ENCODE measurements around the gene HSD3B7.

Gene HSD3B7

DNA sequence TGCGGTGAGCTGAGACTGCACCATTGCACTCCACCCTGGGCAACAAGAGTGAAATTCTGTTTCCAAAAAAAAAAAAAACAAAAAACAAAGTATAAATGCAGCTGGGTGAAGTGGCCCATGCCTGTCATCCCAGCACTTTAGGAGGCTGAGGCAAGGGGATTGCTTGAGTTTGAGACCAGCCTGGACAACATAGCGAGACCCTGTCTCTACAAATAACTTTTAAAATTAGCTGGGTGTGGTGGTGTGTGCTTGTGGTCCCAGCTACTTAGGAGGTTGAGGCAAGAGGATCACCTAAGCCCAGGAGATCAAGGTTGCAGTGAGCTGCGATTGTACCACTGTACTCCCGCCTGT is 38.2 kb downstream of the HSD3B7 start:
- no peak for ATAC-seq
- no peak for DNase-seq

DNA sequence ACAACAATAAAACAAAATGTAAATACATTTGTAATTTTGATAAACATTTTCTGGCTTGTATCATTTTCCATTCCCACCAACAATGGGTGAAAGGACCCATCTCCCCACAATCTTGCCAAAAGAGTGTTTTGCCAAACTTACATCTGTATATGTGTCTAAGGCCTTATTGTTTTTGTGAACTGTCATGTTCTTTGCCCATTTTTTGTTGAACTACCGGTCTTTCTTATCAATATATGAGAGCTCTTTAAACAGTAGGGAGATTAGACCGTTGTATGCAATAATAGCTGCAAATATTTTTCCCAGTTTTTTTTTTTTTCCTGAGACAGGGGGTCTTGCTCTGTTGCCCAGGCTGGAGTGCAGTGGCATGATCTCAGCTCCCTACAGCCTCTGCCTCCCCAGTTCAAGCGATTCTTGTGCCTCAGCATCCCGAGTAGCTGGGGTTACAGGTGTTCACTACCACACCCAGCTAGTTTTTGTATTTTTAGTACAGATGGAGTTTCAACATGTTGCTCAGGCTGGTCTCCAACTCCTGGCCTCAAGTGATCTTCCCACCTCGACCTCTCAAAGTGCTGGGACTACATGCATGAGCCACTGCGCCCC is 38.7 kb downstream of the HSD3B7 start:
- ATAC-seq (no peak), DNase-seq (no peak)

DNA sequence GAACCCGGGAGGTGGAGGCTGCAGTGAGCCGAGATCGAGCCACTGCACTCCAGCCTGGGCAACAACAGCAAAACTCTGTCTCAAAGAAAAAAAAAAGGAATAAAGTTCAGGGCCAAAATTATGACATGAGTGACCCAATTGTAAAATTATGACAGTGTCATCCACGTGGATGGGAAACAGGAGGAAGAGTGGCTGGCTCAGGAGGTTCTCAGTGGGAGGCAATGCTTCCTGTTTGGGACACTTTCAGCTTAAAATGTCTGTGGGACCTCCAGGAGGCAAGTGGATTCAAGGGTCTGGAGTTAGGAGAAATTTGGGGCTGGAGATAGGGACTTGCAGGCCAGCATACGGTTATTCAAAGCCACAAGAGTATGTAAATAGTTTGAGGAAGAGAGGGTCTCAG is 40.3 kb downstream of the HSD3B7 start:
- ATAC-seq (no peak), DNase-seq (no peak)

DNA sequence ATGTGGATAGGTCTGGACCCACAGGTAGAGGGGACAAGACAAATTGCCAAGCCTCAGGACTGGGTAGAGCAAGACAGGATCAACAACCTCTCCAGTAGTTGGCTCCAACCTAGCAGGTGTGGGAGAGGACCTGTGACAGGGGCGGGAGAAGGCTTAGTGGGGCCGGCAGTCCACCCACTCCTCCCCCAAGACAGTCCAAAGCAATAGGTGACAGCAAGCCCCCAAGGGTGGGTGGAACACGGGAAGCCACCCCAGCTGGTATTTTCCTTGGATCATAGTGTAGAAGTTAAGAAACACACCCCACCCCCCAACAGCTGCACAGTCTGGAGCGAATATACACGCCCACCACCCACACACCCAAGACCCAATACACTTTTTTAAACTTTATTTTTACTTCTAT is 44.3 kb downstream of the HSD3B7 start:
- ATAC-seq (no peak), DNase-seq (no peak)

DNA sequence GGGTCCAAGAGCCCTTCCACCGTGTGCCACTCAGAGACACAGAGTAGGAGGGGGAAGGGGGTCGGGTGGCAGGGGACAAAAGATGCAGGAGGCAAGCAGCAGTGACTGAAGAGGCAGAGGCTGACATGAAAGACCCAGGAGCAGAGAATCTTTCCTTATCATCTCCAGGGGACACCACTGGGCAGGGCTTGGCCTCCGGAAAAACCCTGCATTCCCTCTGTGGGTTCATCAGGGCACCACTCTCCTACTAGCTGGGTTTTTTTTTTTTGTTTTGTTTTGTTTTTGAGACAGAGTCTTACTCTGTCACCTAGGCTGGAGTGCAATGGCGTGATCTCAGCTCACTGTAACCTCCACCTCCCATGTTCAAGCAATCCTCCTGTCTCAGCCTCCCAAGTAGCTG is 46.3 kb downstream of the HSD3B7 start:
- no peak for ATAC-seq
- DNase-seq, result no peak

DNA sequence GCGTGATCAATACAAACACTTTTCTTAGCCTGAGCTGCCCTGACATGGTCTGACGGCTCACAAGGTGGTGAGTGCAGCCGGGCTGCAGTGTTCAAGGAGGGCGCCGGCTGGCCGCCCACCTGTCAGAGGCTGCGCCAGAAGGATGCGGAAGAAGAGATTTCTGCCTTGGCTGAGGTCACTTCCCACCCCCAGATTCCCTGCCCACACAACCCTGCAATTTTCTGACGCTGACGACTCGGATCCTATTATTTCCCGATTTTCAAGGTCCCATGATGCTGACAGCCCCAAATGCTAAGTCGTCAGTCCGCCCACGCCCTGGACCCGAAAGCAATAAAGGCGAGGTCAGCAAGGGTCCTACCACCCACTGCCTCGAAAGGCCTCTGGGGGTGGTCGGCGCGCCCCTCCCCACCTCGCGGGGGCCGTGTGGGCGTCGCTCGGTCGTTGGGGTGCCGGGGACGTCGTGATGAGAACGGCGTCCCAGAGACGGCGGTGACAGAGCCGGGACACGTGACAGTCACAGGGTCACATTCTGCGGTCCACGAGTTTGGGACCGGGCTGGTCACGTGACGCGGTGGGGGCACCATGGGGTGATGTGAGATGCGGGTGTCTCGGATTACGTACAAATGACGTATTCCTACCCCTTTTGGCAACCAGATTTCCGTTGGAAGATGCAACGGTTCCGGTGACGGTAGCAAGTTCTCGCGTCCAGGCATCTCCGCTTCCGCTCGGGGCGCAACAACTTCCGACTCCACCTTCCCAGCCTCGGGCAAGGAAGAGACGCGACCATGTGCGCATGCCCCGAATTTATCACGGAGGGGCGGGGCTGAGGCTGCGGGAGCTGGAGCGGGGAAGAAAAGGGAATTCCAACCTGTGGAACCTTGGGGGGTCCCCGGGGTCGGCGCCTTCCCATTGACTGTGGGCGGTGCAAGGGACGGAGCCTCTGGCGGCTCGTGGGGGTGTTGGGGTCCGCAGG is 48.0 kb downstream of the HSD3B7 start, which contains the start of gene STX4:
STX4 (plus strand) TSS at position 823 of the 973 bp plus-strand sequence. CDS start 248 bp downstream, outside the sequence.
- ATAC-seq, result peak; percentile 86
- peak; percentile 99 for DNase-seq

DNA sequence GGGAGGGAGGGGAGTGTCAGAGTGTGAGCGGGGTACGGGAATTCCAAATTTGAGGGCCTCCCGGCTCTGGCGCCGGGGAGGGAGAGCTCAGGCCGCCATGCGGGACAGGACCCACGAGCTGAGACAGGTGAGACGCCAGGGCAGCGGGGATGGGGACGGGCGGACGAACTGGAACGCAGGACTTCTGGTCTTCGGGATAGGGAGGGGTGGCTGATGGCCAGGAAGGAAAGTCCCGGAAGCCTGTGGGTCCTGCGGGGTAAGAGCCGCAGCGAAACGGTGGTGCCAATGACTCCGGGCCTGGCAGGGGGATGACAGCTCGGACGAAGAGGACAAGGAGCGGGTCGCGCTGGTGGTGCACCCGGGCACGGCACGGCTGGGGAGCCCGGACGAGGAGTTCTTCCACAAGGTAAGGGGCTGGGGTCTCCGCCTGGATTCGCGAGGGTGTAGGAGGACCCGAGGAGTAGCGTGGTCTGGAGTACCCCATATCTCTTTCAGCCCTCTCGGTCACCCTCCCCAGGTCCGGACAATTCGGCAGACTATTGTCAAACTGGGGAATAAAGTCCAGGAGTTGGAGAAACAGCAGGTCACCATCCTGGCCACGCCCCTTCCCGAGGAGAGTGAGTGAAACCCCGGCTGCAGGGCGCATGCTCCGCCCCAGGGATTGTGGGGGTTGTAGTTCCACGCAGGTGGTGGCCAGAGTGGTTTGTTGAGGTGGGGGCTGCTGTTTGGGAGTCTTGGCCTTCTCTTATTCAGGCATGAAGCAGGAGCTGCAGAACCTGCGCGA is 48.9 kb downstream of the HSD3B7 start:
- DNase-seq (peak; percentile 94), ATAC-seq (peak; percentile 55)

DNA sequence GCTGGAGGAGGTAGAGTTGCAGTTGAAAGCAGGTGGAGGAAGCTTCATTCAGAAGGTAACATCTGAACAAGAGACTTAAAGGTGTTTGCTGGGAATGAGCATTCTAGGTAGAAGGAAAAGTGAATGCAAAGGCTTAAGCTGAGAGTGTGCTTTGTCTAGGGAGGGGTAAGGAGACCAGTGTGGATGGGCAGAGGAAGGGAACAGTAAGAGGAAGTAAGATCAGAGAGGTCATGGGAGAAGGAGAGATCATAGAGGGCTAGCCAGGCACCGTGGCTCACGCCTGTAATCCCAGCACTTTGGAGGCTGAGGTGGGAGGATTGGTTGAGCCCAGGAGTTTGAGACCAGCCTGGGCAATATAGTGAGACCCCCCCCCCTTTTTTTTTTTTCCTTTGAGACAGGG is 51.7 kb downstream of the HSD3B7 start:
- no peak for DNase-seq

More for the DNA sequence above, 51.7 kb downstream of the HSD3B7 start:
- ATAC-seq, result no peak

Measured in stimulated activated naive CD8-positive, alpha-beta T cell treated with anti-CD3 and anti-CD28 coated beads, Interleukin-15, Interleukin-2, amounts not matched to agents 100 U/mL and 50 U/mL, for 24 hours (primary cell).